Measurements from ENCODE around the gene ODAD3.
"Not testable (repeated sequence)": the region's sequence is repeated elsewhere in the genome, so short reads cannot be mapped to it uniquely, and the experiment has no call there.

ODAD3 gene

DNA sequence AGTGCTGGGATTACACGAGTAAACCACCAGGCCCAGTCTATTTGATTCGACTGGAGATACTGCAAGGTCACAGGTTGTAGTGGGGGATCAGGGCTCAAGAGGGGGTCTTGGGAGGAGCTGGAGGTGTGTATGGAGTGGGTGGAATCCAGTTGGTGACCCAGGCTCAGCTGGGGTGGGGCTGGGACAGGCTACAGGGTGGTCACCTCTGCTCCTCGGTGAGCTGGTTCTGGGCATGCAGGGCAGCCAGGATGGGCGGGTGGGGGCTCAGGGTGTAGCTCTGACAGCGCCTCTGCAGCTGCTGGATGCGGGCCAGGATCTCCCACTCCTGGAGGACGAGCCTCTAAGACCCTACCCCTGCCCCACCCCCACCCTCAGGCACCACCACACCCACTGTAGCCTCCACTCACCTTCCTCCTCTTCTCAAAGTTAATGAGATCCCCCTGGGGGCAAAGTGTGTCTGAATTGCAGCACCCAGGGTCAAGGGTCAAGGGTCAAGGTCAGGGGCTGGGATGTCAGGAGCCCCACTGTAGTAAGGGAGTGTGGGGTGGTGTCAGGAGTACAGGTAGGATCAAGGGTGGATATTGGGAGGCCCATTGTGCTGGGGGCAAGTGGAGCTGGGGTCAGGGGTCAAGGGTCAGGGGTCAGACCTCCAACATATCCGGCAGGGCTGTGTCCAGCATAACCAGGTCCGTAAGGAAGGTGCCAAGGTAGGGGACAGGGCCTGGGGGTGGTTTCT lies 32.9 kb downstream of the ODAD3 start:
- no peak for DNase-seq

DNA sequence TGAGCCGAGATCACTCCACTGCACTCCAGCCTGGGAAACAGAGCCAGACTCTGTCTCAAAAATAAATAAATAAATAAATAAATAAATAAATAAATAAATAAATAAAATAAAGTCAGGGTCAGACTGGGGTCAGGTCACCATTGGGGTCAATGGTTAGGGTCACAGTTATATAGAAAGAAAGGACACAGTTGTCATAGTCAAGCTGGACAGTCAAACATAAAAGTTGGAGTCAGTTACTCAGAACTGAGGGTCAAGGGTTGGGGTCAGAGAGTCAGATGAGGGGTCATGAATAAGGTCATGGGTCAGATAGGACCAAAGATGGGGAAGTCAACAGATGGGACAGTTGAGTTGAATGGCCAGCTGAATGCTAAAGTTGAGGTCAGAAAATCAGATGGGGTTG lies 34.1 kb downstream of the ODAD3 start:
- no peak for DNase-seq

DNA sequence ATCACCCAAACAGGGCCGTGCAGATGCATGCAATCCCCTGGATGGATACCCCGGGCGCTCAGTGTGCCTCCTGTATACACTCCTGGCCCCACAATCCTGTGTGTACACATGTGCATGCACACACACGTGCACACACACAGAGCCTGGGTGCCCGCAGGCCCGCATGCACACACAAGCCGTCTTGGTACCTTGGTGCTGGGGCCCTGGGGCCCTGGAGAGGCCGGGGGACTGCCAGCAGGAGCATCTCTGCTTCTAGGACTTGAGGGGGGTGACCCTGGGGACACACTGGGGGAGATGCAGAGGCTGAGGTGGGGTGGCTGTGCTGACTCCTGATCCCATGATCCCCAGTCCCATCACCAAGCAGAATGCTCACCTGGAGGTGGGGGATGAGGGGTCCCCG lies 35.3 kb downstream of the ODAD3 start:
- no peak for DNase-seq

DNA sequence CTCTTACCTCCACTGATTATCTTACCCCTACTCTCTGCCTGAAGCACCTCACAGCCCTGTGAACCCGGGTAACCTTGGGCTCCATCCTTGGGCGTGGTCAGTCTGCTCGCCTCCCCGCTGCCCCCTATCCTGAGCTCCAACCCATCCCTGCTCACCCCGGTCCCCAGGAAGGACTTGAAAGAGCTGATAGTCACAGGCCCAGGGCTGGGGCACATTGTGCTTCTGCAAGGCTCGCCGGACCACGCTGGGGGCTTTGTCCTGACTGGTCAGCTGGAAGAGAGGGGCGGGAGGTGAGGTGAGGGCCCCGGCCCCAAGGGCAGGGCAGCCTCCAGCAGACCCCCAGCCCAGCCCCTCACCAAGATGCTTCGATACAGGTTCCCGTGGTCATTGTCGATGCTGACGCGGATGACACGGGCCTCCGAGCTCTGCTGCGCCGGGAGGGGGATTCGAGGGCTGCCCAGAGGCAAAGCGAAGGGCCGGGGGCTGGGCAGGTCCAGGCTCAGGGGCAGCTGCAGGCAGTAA lies 37.8 kb downstream of the ODAD3 start:
- no peak for DNase-seq

DNA sequence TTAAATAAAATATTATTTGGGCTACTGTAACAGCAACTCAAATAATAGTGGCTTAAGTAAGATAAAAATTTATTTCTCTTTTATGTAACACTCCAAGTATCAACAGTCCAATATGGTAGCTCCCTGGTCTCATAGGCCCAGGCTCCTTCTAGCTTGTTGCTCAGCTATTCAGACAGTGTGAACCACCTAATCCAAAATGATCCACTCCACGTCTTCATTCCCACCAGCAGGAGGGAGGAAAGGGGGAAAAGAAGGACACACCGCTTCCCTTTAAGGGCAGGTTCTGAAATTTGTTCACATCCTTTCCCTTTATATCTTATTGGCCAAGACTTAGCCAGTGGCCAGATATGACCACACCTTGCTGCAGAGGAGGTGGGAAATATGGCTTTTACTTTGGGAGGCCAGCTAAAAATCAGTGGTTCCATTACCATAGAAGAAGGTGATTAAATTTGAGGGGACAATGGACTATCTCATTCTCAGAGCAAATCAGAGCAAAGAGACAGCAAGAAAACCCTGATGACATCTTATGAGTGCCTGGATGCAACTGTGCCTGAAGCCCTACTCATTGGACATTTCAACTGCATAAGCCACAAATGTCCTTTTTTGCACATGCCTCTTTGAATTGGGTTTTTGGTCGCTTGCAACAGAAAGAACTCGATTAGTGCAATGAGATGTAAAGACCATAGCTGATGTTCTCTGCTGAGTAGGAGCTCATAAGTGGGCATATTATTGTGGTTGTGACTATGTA lies 43.8 kb downstream of the ODAD3 start:
- no peak for DNase-seq

DNA sequence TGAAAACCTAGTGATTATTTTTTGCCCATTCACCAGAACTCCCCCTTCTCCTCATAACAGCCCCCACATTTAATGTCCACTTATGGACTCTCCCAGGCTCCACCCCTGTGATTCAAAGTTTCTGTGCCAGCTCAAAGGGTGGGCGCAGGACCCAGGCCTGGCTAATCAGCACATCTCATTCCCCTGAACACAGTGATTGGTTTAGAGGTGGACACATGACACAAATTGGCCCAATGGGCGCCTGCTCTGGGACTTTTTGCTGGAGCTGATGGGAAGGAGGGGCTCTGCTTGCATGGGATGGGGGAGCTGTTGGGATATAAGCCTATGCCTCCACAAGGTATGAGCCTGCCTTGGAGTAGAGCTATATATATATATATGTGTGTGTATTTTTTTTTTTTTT lies 44.6 kb downstream of the ODAD3 start:
- no peak for DNase-seq

DNA sequence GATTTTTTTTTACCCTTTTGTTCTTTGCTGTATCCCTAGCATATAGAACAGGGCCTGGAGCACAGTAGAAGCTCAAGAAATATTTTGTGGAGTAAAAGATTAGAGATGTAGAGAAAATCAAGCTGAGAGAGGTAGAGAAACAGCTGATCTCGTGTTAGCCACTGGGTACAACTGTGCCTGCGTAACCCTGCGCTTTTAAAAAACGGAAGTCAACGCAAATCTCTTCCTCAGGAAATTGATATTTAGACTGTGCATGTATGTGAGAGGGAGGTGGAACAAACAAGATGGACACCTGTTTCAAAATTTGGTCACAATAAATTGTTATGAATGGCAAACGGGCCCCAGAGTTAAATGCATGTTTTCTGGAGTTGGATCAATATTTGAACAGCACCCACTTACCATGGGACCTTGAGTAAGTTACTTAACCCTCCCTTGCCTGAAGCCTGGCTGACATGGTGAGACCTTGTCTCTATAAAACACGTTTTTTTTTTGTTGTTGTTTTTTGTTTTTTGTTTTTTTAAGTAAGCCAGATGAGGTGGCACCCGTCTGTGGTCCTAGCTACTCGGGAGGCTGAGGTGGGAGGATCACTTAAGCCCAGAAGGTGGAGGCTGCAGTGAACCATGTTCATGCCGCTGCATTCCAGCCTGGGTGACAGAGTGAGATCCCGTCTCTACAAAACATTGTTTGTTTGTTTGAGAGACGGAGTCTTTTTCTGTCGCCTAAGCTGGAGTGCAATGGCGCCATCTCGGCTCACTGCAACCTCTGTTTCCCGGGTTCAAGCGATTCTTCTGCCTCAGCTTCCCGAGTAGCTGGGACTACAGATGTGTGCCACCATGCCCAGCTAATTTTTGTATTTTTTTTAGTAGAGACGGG lies 47.5 kb downstream of the ODAD3 start:
- peak; percentile 12 to 31 for DNase-seq

DNA sequence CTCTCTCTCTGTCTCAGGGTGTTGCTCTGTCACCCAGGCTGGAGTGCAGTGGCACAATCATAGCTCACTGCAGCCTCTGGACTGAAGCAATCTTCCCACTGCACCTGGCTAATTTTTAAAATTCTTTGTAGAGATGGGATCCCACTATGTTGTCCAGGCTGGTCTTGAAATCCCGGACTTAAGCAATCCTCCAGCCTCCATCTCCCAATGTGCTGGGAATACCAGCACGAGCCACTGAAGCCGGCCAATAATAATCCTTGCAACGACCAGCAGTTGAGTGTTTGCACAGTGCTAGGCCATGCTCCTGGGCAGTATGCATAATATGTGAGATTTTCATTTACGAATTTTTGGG lies 50.2 kb downstream of the ODAD3 start:
- no peak for DNase-seq

DNA sequence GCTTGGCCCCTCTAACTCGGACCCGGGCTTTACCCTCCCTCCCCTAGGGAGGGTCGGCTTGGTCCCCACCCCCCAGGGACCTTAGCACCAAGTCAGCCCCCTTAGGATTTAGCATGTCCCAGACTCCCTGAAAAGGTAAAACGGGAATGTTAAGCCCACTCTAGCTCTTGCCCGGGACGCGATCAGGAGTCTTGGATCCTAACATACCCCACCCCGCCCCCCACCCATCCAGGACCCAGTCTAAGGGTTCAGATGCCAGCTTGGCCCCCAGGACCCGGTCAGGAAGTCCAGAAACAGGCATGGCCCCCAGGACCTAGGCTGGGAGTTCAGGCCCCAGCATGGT lies 51.2 kb downstream of the ODAD3 start:
- no peak for DNase-seq

DNA sequence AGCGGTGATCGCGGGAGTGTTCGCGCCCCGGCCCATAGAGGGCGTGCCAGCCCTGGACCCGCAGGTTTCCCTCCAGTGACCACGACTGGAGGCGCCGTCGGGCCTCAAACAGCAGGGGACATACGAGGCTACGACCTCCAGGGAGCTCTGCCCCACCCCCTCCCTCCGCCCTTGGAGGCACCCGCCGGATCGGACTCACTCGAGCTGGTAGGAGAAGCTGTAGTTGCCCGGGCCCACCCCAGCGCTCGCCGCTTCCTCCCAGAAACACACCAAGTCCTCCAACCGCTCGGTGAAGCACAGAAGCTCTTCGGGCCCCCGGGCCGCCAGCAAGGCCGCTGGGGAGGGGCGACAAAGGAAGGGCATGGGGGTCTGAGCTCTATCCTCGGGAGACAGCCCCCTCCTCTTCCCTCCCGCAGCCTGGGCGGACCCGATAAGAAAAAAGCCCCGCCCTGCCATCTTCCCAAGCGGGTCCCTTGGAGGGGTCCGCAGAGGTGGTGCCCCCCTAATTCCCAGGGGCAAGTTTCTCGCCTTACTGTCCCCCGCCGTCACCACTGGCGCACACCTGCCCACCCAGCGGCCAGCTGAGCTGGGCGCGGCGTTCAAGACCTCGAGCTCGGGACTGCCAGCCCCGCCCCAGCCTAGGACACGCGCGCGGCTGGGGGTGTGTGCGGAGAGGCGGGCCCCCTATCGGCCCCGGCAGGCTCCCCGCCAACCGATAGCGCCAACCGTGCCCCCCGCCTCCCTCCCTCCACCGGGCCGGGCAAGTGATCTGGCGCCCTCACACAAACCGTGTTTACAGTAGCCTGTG lies 51.8 kb downstream of the ODAD3 start:
- peak in 1 of 2 experiments; percentile 7 for DNase-seq

DNA sequence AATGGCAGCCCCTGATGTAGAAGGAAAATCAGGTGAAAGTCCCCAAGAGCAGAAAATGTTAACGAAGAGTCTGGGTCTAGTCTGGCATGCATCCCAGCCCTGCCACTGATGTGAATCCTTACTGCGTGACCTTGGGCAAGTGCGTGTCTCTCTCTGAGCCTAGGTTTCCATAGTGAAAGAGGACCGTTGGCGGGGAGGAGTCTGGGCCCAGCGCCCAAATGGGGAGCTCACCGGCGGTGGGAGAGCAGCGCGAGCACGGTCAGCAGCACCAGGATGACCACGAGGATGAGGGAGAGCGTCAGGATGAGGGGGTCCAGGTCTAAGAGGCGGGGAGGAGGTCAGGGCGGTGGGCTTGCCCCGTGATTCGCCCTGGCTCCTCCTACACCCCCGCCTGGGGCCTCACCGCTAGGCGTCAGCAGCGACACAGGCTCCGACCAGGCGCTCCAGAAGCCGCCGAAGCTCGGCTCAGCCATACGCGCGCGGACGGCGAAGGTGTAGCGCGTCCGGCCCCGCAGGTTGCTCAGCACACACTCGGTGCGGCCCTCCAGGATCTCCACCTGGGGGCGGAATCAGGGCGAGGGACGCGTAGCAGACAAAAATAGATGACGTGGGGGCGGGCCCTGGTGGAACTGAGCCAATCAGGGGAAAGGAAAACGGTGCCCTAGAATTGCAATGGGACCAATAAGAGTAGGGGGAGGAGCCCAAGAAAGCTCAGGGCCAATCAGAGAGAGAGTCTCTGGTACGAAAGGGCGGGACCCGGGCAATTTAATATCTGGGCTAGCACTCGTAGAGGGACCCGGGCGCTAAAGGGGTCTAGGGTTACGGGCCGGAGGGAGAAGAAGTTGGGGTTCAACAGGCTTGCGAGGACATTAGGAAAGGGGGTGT lies 54.0 kb downstream of the ODAD3 start:
- DNase-seq = peak; percentile 97

DNA sequence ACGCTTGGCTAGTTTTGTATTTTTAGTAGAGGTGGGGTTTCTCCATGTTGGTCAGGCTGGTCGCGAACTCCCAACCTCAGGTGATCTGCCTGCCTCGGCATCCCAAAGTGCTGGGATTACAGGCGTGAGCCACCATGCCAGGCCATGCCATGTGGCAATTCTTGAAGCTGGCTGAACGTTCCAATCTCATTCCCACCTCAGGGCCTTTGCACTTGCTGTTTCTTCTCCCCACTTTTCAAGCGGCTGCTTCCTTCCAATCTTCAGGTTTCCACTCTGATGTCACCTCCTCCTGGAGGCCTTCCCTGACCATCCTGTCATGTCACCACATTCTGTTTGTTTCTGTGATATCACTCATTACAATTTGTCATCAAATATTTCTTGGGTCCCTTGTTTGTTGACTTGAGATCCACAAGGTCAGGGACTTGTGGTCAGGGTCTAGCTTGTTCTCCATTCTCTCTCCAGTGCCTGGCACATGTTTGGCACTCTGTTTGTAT lies 55.0 kb downstream of the ODAD3 start:
- DNase-seq = no peak

DNA sequence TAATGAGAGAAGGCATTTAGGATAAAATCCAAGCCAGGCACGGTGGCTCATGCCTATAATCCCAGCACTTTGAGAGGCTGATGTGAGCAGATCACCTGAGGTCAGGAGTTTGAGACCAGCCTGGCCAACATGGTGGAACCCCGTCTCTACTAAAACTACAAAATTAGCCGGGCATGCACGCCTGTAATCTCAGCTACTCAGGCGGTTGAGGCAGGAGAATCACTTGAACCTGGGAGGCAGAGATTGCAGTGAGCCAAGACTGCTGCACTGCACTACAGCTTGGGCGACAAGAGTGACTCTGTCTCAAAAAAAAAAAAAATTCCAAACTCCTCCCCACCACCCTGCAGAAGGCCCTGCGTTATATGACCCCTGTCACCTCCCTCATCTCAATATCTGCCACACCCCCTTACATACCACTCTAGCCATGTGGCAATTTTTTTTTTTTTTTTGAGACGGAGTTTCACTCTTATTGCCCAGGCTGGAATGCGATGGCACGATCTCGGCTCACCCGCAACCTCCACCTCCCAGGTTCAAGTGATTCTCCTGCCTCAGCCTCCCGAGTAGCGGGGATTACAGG lies 55.6 kb downstream of the ODAD3 start:
- not testable (repeated sequence) for DNase-seq

DNA sequence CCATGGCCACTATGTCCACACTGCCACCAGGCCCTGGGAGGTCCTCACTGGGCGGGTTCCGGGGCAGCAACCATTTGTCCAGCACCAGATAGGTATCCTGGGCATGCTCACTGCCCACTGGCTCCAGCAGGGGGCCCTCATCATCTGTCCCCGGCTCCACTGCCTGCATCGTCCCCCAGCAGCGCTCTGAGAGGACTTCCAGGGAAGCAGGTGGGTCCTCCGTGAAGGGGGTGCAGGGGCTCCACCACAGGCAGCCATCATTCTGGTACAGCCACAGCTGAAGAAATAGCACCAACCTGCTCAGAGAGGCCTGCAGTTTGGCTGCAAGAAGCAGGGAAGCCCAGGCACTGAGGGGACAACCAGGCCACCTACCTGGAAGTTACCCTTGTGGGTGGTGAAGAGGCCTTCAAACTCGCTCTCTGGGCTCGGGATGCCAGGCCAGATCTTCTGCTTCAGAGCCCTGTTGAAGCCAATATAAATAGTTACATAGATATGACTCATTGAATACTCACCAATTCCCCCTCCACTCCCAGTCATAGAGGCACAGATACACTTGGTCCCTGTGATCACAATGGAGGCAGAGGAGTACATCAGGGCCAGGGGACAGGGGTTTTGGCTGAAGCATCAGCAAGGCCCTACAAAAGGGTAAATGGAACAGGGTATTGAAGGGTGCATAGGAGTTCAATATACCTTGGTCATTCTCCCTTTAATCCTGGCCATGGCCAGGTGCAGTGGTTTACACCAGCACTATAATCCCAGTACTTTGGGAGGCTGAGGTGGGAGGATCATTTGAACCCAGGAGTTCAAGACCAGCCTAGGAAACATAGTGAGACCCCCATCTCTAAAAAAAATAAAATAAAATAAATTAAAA lies 56.4 kb downstream of the ODAD3 start:
- DNase-seq = peak; percentile 11 to 29

DNA sequence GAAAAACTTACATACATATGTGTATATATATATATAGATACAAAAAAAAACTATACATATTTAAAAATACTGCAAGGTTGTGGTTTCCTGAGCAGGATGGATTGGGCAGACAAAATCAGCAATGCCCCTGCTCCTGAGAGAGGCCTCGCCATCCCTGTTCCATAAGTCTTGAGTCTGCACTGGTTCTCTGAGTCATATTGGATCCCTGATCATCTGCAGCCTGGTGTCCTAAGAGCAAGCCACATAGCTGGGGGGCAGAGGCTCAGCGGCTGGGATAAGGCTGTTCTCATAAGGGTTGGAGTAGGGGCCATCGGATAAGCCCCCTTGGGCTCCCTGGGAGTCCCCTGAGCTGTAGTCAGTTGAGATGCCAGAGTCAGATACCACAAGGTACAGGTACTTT lies 57.2 kb downstream of the ODAD3 start:
- no peak for DNase-seq

DNA sequence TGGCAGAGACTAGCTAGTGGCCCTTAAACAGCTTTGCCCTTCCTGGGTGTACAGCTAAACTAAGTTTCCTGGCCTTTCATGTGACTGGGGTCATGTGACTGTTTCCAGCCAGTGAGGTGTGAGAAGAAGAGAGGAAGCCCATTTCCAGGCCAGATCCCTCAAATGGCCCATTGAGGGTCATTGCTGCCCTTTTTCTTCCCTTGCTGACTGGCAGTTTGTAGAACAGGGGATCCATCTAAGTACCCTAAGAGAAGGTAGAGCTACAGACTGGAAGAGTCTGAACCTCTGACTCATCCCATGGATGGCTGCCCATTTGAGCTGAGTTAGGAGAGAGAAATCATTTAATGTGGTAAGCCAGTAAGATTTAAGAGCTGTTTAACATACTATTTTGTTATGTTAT lies 57.7 kb downstream of the ODAD3 start:
- peak; percentile 10 to 14 for DNase-seq

DNA sequence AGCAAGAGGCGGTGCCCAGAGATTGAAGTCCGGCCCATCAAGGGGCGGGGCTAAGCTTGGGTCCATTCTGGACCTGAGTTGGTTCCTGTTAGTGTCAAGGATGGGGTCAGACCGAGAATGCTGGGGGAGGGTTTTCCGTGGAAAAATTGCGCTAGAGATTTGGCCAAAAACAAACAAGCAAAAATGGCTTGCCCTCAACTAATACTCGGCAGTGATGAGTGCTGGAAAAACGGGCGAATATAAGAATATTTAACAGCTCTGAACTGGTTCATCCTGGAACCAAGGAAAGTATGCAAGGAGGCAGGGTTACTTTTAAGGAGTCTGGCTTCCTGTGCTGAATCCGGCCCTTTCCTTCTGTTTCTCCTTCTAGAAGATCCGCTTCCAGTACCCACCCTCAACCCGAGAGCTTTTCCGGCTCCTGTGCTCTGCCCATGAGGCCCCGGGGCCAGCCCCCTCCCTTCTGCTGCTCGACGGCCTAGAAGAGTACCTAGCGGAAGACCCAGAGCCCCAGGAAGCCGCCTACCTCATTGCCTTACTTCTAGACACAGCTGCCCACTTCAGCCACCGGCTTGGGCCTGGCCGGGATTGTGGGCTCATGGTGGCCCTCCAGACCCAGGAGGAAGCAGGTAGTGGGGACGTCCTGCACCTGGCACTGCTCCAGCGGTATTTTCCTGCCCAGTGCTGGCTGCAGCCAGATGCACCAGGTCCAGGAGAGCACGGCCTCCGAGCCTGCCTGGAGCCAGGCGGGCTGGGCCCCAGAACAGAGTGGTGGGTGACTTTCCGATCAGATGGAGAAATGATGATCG lies 59.6 kb downstream of the ODAD3 start:
- DNase-seq = peak in 1 of 2 experiments; percentile 41

DNA sequence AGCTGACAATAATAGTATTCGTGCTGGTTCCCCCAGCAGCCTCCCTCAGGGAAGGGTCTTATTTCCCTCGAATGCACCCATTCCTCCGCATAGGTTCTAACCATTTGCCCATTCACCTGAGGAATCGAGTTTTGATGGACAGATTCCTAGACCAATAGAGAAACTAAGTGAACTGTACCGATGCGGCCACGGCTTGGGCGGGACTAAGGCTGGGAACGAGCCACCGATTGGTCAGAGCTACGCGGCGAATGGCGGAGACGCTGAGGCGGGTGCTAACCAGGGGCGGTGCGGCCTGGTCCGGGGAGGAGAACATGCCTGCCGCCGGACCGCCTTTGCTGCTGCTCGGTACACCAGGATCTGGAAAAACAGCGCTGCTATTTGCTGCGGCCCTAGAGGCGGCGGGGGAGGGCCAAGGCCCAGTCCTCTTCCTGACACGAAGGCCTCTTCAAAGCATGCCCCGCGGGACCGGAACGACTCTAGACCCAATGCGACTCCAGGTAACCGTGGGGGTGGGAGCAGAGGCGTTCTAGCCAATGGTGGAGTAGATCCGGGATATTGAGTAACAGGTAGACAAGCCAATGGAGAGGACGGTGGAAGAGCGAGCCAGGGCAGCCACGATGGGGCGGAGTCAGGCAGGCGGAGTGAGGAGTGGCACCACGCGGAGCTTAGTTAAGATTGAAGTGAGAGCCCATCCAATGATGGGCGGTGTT lies 60.3 kb downstream of the ODAD3 start, which contains the start of gene SWSAP1:
Gene SWSAP1 (plus strand): TSS at position 234 of the 710 bp plus-strand sequence. CDS start 15 bp downstream, at position 249.
- peak; percentile 99 to 100 for DNase-seq
